AG04449 (cell line): ENCODE data around the gene NR1I3.

ENCODE experiments used
- CTCF ChIA-PET: fragments of 350-600 bp; formaldehyde crosslinking; extraction: SDS; loops from one replicate; lab custom pipeline; 2021; ENCODE audit warnings: antibody characterized with exemption; lab: Yijun Ruan, JAX
- POLR2A ChIA-PET: fragments of 400-600, 350-600 bp; formaldehyde crosslinking; extraction: SDS; loops from one replicate; lab custom pipeline; 2020; ENCODE audit warnings: antibody characterized with exemption, inconsistent platforms; lab: Yijun Ruan, JAX
- DNase-seq: peaks from one replicate; pipeline ENCODE4 v3.0.0-alpha.2; 2010; ENCODE audit warnings: low read depth, low spot score
- H3K4me3 ChIP-seq: 2 replicates; pipeline ENCODE4 v1.5.1; 2011; ENCODE audit warnings: low read depth, mild to moderate bottlenecking, control low read depth, low read length
- TF ChIP-seq, protein P1 (sequence below): IDR thresholded peaks from one replicate; pipeline ENCODE4 v1.5.1; 2011; ENCODE audit warnings: mild to moderate bottlenecking, moderate library complexity, low read length, control low read depth, inconsistent platforms; ENCODE audit not compliant: insufficient read depth; ENCODE audit errors: missing control alignments

Gene NR1I3

DNA sequence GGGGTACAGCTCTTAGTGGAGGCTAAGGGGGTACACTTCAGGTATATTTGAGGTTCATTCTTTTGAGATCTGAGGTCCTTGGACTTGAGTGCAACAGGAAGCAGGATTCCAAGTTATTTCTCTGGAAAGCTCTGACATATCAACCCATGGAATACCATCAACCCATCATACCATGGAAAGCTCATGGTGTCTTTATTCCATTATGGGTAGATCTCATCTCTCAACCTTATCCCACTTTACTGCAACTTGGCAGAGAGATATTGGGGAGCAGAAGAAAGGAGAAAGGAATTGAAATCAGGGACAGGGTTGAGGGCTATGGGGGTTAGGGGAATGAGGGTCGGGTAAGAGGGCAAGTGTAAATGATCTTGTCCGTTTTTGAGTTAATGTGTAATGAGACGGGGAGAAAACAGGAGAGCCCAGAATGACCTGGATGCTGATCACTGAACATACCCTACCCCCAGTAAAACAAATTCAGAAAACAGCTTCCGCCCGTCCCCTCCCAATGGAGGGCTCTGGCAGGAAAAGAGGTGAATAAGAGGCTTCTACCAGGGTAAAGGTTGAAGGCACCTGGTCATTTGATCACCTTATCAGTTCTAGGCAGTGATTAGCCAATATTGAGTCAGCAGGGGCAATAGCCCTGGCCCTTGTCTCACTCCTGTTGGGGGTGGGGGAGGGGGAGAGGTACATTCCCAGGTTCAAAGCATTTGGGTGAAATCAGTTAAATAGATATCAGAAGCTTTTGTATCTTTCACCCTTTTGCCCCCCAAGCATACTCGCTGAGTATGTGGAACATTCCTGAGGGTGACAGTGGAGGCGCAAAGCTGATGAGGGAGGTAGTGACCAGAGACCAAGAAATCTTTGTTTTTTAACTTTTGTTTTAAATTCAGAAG lies 14.0 kb downstream of the NR1I3 start:
- TF ChIP-seq, protein P1, sequence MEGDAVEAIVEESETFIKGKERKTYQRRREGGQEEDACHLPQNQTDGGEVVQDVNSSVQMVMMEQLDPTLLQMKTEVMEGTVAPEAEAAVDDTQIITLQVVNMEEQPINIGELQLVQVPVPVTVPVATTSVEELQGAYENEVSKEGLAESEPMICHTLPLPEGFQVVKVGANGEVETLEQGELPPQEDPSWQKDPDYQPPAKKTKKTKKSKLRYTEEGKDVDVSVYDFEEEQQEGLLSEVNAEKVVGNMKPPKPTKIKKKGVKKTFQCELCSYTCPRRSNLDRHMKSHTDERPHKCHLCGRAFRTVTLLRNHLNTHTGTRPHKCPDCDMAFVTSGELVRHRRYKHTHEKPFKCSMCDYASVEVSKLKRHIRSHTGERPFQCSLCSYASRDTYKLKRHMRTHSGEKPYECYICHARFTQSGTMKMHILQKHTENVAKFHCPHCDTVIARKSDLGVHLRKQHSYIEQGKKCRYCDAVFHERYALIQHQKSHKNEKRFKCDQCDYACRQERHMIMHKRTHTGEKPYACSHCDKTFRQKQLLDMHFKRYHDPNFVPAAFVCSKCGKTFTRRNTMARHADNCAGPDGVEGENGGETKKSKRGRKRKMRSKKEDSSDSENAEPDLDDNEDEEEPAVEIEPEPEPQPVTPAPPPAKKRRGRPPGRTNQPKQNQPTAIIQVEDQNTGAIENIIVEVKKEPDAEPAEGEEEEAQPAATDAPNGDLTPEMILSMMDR = no peak
- CTCF ChIA-PET = interaction anchor here (1.5 to 23.5 kb wide), 11 partner anchors 6 to 158 kb away, joined by 4 to 758 read pairs (median 64); partner anchors contain the start of genes ADAMTS4, FCER1G, NDUFS2 and NR1I3
- POLR2A ChIA-PET = interaction anchor here (0.6 kb wide), 1 partner anchor 22 kb away, joined by 3 read pairs; the partner anchor contains the start of gene NDUFS2
- H3K4me3 ChIP-seq = no peak overlapping the region
- no peak for DNase-seq

- ChIA-PET CTCF (interaction anchor here (0.9 to 23.5 kb wide), 6 partner anchors 17 to 160 kb away, joined by 3 to 758 read pairs (median 156); partner anchors contain the start of genes ADAMTS4, NDUFS2 and NR1I3), POLR2A (no interaction called here)
- TF ChIP-seq, protein P1 = no peak
- no peak overlapping the region for H3K4me3 ChIP-seq
- no peak for DNase-seq
These were observed 15.6 kb downstream of the NR1I3 start for GRCh38 chr1:161222175-161223019.

DNA sequence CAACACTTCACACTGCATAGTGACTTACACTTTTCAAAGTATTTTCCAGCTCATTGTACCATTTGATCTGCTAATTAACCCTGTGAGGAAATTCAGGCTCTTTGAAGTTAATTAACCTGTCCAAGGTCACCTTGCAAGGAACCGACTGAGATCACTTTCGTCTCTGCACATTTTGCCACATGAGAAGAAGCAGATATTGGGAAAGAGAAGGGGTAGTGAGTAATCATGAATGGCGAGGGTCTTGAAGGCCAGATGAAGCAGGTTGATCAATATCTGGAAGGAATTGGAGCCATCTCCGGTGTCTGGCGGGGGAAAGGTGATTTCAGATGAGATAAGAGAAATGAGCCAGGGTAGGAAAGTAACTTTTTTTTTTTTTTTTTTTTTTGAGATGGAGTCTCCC lies 18.0 kb downstream of the NR1I3 start:
- DNase-seq = no peak
- POLR2A ChIA-PET = no interaction called here
- CTCF ChIA-PET = interaction anchor here (1.1 to 23.5 kb wide), 6 partner anchors 7 to 162 kb away, joined by 3 to 758 read pairs (median 50); partner anchors contain the start of genes ADAMTS4, CFAP126, NDUFS2 and TOMM40L
- TF ChIP-seq, protein P1 = no peak
- H3K4me3 ChIP-seq = no peak overlapping the region

GRCh38 chr1:161219078-161219892 lies 18.7 kb downstream of the NR1I3 start:
- no peak for DNase-seq
- CTCF ChIA-PET = interaction anchor here (0.7 to 23.5 kb wide), 8 partner anchors 8 to 163 kb away, joined by 3 to 758 read pairs (median 4); partner anchors contain the start of genes ADAMTS4, CFAP126, NDUFS2 and NR1I3
- TF ChIP-seq, protein P1 = no peak
- no peak overlapping the region for H3K4me3 ChIP-seq
- POLR2A ChIA-PET = no interaction called here

- CTCF ChIA-PET = interaction anchor here (1.1 to 23.5 kb wide), 6 partner anchors 9 to 163 kb away, joined by 3 to 758 read pairs (median 50); partner anchors contain the start of genes ADAMTS4, CFAP126, NDUFS2 and TOMM40L
- POLR2A ChIA-PET = interaction anchor here (0.8 kb wide), 1 partner anchor 20 kb away, joined by 3 read pairs; no protein-coding TSS in a partner anchor
- TF ChIP-seq, protein P1 = no peak
These were observed 19.5 kb downstream of the NR1I3 start for GRCh38 chr1:161218301-161219077.

More at GRCh38 chr1:161218301-161219077, 19.5 kb downstream of the NR1I3 start:
- no peak for DNase-seq
- no peak overlapping the region for H3K4me3 ChIP-seq
